CD4-positive, alpha-beta T cell treated with Interleukin-4 for 4 hours (primary cell): ENCODE measurements around the gene CYP11A1.

Experiments used
- DNase-seq: peaks from one replicate; pipeline ENCODE4 v3.0.0-alpha.2; 2020

Gene CYP11A1

DNA sequence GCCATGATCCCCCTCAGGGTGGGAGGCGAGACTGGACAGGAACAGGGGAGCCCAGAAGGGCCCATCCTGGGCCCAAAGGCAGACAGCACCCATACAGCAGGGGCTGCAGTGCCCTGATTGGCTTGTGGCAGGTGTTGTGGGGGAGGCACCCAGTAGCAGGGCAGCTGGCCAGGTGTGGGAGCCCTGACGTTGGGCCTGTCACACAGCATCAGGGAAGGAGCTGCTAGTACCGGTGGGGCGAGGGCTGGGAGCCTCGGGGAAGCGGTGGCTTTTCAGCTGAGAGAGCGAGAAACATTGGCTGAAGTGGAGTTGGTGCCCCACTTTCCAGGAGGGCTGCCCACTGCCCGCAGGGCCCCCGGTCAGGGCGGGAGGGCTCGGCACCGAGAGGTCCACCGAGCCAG, 19.7 kb upstream of the CYP11A1 start:
- DNase-seq = no peak

DNA sequence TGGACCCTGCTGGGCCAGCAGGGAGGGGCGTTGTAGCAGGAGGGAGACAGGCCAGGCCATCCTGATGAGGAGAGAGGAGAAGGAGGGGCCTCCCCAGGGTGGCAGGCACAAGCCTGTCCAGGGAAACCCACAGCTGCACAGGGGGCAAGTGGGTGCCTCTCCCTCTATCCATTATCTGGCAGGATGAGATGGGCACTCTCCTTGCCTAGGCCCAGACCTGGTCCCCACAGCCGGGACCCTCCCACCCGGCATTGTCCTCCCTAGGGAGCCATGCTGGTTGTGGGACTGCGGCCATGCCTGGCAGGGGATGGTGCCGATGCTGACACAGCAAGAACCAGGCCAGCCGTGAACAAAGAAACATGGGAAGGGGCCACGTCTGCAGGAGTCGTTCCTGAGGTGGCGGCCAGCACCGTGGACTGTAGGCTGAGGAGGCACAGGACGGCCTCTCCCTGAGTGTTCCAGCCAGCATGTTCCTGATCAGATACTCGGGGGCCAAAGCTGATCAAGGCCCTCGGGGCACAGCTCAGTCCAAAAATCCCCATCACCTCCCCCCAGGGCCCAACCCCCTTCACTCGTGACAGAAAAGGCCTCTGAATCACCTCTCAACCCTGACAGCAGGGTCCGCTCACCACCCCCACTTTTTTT, 19.2 kb upstream of the CYP11A1 start:
- DNase-seq = no peak

DNA sequence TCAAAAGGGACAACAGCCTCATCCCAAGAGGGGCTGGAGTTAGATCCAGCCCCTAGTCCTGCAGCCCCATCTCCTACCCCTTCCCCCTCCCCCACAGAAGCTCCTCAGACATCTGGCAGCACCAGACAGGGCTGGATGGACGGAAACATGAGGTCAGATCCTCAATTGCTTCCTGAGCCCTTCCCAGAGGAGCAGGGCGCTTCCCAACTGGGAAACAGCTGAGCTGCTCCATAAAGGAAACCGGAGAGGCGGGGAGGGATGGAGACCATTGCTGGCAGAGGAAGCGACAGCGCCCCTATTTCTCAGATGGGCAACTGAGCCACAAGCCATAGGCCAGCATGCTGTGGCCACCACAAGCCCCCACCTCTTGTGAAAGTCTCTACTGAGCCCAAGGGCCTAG, 18.3 kb upstream of the CYP11A1 start:
- no peak for DNase-seq

DNA sequence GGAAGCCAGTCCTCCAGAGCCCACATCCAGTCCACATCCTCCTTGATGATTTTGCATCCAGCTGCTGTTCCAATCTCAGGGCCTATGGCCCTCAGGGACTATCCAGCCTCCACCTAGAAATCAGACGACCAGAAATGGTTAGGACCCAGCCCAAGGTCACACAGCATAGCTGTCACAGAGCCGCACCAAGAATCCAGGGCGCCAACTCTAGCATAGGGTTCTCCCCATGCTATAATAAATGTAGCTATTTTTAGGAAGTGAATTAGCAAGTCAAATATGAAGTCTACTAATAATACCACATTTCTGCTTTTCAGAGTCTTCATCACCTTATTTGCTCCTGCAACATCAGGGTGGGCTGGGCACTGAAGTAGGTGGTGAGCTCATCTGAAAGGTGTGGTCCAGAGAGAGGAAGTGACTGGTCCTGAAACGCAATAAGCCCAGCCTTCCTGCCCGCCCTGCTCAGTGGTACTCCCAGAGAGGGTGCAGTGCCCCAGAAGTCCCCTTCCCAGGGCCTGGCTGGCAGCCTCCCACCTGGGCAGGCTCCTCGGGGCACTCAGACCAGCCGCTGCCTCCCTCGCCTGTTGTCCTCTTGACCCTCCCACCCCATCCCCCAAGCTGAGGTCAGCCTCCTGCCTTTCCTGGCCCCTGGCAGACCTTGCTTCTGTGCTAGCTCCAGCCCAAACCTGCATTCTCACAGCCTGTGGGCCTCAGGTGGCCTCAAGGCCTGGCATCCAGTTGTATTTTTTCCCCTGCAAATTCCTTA, 17.6 kb upstream of the CYP11A1 start:
- DNase-seq = peak; percentile 55

DNA sequence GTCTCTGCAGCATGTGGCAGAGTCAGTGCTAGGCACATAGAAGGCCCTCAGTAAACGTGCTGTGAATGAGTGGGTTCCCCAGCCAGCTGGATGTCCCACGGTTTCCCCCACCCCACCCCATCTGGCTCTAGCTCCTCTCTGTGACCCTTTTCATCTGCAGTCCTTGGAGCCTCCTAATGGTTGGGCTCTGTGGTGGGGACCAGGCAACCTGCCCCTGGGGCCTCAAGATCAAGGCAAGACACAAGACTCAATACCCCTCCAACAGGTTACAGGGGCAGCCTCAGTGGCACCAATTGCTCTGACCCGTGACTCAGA, 17.1 kb upstream of the CYP11A1 start:
- no peak for DNase-seq

DNA sequence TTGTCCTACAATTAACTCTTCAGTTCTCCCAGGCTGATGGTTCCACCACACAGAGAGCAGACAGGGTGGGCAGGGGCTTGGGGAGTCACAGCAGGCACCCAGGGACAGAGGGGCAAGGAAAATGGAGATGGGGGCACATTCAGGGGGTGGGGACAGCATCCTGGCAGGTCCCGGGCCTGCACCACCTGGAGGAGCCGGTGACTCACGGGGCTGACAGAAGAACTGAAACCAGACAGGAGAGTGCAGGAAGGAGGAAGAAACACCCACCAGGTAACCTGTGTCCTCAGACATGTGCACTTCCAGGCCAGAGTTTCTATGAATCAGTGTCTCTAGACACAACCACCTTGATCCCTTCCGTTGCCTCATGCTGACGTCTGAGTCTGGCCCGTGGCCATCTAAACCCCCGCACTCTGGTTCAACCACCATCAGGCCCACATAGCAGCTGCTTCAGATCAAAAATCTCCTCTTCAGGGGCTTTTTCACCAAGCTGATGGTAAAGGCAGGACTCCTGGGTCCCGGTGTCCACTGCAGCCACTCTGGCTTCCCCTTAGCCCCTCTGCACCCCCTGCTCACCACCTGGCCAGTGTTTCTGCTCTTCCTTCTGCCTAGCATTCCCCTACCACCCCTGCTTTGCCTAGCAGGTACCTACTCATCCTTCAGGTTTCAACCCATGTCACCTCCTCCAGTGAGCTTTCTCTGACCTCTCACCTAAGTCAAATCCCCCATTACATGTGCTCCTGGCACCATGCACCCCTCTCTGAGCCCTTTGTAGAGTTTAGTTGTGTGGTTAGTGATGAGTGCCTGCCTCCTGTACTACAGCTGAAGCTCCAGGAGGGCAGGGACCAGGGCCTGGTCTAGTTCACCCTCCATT, 16.5 kb upstream of the CYP11A1 start:
- peak; percentile 60 for DNase-seq

DNA sequence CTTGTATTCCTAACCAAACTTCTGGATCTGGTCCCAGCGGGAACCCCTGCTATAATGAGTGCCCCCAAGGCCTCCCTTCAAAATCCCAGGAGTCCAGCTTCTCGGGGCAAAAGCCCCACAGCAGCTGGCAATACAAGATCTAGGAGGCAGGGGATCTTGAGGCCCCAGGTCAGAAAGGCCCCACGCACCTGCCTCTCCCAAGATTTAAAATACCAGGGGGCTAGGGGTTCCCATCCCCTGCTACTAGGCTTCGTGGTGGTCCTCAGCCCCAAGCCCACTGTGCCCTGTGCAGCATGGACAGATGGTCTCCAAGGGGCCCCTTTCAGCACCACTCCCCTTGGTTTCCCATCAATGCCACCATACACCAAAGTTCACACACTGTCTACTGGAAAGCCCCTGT, 15.8 kb upstream of the CYP11A1 start:
- DNase-seq = no peak

DNA sequence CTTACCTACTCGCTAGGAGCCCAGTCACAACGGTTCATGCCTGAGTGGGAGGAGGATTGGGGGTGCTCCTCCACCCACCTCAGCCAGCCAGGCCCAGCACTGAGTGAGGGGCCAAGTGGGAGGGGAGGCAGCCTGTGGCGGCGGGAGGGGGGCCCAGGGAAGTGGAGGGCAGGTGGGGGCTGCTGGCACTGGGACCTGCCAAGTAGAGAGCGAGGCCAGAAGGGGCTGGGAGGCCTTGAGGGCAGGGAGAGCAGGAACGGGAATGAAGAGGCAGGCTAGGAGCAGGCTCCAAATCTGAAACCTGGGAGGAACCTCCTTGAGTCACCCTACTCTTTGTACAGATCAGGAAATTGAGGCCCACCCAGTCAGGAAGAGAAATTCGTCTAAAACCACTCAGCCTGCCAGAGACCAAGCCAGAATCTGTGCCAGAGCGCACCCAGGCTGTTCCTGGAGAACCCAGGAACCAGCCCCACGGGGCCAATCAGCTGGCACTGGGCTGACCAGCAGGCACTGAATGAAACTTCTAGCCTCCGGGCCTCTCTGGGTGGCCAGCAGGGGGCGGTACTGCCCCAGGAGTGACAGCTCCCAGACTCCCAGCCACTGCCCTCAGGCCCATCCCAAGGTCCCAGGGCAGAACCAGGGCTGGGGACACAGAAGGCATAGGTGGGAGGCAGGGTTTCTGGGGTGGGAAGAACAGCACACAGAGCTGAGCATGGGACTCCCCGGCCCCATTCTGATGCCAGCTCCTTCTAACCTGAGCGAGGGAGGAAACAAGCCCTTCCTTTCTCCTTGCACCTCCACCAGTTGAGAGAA, 14.8 kb upstream of the CYP11A1 start:
- DNase-seq = peak; percentile 65

DNA sequence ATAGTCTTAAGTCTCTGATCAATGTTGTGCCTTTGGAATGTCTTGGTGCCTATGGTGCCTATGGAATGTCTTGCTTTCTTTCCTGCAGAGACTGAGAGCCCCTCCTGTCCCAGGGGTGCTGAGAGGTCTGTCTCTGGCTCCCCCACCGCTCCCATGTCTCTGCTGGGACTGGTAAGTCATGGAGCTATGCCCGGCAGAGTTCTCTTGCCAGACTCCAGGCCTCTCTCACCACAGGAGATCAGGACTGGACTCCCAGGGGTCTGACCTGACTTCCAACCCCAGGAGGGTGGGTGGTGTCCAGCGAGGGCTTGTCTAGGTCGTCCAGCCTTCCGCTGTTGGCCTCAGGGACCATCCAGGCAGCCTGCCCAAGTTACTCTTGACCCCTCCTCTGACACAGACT, 14.0 kb upstream of the CYP11A1 start:
- no peak for DNase-seq

DNA sequence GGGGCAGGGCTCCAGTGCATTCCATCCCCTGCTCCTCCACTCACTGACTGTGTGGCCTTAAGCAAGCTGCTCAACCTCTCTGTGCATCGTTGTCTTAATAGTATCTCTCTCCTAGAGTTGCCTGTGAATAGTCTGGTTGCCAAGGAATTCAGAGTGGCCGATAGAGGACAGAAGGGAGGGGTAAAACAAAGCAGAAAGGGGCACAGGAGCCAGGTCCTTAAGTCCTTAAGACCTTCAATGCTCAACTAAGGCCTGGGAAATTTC, 13.7 kb upstream of the CYP11A1 start:
- DNase-seq = no peak

DNA sequence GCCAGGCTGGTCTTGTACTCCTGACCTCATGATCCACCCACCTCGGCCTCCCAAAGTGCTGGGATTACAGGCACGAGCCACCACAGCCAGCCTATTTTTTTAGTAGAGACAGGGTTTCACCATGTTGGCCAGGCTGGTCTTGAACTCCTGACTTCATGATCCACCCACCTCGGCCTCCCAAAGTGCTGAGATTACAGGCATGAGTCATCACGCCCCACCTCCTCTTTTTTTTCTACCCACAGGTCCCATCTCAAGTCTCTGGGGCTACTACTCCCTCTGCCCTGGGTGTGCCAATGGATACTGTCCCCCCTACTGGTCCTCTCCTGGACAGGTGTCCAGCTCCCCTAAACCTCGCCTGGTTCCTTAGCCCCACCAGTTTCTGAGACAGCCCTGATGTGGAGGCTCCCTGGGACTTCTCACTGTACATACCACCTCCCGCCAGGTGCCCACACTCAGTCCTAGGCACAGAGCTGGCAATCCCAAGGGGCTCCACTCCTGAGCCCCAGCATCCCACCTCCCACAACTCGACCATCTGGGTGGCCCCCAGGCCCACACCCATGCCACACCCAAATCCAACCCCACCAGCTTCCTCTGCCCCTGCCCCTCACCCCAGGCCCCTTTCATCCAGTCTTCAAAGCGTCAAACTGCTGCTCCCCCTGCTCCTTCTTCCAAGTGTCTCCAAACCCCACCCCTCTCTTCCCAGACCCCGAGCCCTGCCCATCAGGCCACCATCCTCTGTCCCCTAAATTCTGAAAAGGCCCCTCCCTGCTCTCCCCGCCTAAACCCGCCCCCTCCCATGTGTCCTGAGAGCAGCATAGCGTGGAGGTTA, 13.1 kb upstream of the CYP11A1 start:
- no peak for DNase-seq

DNA sequence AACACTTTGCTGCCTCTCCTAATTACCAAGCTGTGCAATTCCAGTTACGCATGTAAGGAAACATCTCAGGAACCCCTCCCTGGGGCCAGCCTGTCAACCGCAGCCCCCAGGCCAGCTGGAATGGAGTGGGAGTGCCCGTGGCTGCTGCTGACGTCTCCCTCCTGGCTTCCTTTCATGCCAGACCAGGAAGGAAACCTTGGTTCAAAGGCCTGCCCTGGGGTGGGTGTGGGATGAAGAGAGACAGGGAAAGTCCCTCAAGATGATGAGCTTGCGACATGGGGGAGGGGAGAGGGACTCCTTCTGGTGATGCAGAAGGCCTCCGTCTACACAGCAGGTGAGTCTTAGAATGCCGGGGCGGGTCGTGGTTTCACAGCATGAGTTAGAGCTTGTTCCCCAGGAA, 11.4 kb upstream of the CYP11A1 start:
- no peak for DNase-seq

DNA sequence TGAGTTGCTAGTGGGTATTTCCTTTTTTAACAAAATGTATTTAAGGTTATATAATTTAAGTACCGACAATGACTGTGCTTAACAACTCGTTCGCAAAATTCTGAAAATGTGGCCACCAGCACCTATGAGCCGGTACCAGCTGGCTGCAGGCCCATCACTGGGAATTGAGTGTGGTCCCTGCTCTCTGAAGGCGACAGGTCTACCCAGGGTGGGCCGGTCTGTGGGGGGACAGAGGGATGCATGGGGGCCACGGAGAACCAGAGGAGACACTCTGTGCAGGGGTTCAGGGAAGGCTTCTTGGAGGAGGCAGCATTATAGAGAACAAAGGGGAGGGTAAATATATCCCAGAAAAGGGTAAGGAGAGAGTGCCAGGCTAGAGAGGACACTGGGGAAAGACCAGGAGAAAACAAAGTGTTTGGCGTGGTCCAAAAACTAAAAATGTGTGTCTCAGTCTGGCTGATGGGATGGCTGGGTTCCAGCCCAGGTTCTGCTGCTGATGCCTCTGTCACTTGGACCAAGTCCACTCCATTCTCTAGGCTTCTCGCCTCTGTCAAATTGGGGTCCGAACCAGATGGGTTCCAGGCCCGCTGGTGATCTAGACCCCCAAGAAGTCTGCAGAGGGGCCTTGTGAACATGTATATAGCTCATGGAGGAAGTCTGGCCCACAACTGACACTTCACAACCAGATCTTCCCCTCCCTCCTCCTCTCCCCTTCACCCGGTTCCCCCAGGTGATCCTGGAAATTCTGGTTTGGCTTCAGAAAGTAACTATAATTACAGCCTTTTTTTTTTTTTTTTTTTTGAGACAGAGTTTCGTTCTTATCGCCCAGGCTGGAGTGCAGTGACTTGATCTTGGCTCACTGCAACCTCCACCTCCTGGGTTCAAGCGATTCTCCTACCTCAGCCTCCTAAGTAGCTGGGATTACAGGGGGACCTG, 10.7 kb upstream of the CYP11A1 start:
- DNase-seq = no peak

DNA sequence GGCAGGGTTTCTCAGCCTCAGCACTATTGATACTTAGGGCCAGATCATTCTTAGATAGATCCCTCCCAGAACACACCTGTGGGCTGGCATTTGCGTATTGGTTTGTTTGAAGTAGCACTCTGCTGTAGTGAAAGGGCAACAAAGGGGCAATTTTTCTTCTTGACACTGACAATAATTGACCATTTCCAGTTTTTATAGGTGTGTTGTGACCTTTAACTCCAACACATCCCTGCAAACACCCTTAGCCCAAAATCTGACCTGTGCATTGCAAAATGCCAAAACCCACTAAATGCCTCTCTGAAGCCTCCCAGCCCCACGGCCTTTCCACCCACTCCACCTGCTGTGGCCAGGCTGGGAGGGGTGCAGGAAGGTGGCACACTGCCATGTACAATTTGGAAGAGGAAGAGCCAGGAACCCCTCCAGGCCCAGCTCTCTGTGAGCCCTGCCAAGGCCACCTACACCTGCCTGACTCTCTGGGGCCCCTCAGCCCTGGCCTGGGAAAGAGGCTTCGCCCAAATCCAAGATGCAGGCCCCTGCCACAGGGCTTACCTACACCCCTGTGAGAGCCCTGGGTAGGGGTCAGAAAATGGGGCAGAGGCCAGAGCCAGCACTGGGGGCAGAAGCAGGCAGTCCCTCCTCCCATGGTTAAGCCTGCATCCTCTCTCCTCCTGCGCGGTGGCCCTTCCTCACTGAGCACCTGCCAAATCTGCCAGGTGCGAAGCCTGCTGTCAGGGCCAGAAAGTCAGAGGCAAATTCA, 9.6 kb upstream of the CYP11A1 start:
- DNase-seq = no peak

DNA sequence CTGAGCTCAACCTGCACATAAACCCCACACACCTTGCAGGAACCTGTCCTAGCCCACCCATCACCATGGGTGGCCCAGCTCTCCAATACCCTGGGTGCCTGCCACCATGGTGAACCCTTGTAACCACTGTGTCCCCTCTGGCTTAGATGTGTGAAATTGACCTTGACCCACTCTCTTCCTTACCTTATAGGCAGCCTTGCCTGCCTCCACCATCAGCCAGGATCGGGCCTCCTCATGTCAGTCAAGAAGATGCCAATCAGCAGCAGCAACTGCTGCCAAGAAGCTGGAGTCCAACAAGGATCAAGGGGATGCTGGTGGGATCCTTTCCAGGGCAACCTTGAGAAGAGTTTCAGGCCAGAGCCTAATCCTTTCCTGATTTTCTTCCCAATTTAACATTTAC, 8.8 kb upstream of the CYP11A1 start:
- DNase-seq = no peak

DNA sequence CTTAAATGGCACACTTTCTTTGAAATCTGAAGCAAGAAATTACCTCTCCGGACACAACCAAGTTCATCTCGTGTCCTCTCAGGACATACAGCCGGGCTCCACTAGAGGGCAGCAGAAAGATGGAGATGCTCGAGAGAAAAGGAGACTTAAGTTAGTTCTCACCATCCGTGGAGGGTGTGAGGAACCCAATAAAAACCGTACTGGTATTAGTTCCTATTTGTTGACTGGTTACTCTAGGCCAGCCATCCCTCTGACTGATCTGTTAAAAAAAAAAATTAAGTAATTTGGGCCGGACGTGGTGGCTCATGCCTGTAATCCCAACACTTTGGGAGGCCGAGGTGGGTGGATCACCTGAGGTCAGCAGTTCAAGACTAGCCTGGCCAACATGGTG, 7.9 kb upstream of the CYP11A1 start:
- DNase-seq = peak; percentile 84

DNA sequence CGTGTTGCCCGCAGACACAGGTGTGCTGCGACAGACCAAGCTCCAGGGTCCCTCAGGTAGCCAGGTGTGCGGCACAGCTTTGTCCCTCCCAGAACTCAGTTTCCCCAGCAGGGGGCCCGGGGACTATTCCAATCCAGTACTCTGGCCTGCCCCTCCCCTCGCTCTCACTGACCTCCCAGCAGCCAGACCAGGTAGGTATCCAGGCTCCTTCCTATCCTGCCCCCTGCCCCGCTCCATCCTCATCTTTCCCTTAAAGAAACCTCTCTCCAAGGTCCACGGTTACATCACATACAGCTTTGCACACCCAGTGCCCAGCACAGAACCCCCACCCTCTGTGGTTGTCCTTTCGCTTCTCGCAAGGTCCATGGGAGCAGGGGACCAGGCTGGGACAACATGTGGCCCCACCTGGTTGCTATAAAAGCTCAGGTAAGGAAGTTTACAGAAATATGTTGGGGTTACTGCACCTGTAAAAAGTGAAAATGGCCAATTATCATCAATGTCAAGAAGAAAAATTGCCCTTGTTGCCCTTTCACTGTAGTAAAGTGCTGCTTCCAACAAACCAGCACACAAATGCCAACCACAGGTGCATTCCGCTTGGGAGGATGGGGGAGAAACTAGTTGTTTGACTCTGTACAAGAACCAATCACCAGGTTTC, 7.3 kb upstream of the CYP11A1 start:
- DNase-seq = no peak

DNA sequence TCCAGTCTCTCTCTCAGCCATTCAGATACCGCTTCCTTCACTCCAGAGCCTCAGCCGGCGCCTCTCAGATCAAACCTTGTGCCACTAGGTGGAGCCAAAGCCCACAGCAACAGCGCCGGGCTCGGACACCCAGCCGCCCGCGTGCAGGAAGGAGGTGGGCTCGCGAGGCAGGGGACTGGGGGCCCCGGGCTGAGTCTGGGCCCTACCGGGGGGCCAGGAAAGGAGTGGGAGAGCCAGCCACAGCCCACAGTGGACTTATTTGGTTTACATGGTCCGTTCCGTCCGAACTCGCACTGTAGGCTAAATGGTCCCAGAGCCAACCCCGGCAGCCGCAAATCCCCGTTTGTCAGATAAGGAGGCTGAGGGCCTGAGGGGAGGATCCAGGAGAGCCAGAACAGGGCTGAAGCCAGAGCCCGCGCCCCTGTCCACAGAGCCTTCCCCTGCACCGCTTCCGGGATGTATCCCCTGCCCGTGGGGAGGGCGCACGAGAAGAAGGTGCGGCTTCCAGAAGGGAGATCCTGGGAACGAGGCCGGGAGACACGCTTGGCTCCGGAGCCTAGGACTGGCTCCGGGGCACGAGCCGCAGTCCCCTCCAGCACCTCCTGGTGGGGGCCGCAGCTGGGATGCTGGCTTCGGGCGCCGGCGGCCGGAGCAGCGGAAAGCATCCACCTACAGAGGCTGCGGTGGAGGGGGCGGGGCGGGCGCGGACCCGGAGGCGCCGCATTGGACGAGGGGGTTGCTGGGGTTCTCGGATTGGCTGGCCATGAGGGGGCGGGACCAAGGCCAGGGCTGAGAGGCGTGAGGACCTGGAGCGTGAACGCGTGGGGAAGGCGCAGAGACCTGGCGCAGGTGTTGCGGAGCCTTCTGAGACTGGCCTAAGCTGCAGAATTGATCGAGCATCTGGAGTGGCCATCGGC, 6.5 kb upstream of the CYP11A1 start:
- DNase-seq = peak; percentile 92
